Neural progenitor cell (in vitro differentiated cells): ENCODE measurements around the gene GATA2. TPM values are rescaled to one million over a fixed set of nuclear protein-coding genes. Genes with fewer than 3 reads are reported as not detected.

ENCODE experiments used
- DNase-seq: peaks from one replicate; pipeline ENCODE4 v3.0.0-alpha.2; 2016; ENCODE audit warnings: low spot score
- H2AFZ ChIP-seq: fragments of 200-600 bp; sonication (generic); replicated peaks from 2 replicates; pipeline ENCODE4 v1.6.1; 2016; ENCODE audit warnings: antibody characterized with exemption
- H3F3A ChIP-seq: fragments of 200-600 bp; sonication (generic); 2 replicates; pipeline ENCODE4 v1.6.1; 2016; ENCODE audit warnings: antibody characterized with exemption, low read depth
- H3K27ac ChIP-seq: fragments of 200-600 bp; sonication (generic); 2 replicates; pipeline ENCODE4 v1.5.1; 2016; ENCODE audit warnings: mild to moderate bottlenecking
- H3K27me3 ChIP-seq: fragments of 200-600 bp; sonication (generic); 2 replicates; pipeline ENCODE4 v1.6.1; 2016; ENCODE audit warnings: mild to moderate bottlenecking, moderate library complexity
- H3K36me3 ChIP-seq: fragments of 200-600 bp; sonication (generic); 2 replicates; pipeline ENCODE4 v1.5.1; 2016
- H3K4me1 ChIP-seq: fragments of 200-600 bp; sonication (generic); 2 replicates; pipeline ENCODE4 v1.6.1; 2016; ENCODE audit warnings: mixed run types
- H3K4me2 ChIP-seq: fragments of 200-600 bp; sonication (generic); 2 replicates; pipeline ENCODE4 v1.6.1; 2016
- H3K4me3 ChIP-seq: fragments of 200-600 bp; sonication (generic); 2 replicates; pipeline ENCODE4 v1.5.1; 2016
- H3K79me2 ChIP-seq: fragments of 200-600 bp; sonication (generic); 2 replicates; pipeline ENCODE4 v1.6.1; 2016; ENCODE audit warnings: low read depth
- H3K9ac ChIP-seq: fragments of 200-600 bp; sonication (generic); 2 replicates; pipeline ENCODE4 v1.6.1; 2016
- H3K9me3 ChIP-seq: fragments of 200-600 bp; sonication (generic); 2 replicates; pipeline ENCODE4 v1.5.1; 2016; ENCODE audit warnings: low read depth
- H4K20me1 ChIP-seq: fragments of 200-600 bp; sonication (generic); 2 replicates; pipeline ENCODE4 v1.6.1; 2016; ENCODE audit warnings: low read depth
- H3K27ac Mint-ChIP-seq: 3 replicates; pipeline ENCODE4 v1.8.0; 2021; ENCODE audit warnings: mixed read lengths
- H3K27me3 Mint-ChIP-seq: 2 replicates; pipeline ENCODE4 v1.8.0; 2022; ENCODE audit warnings: low read depth, mild to moderate bottlenecking, inconsistent platforms, moderate library complexity, mixed read lengths; ENCODE audit not compliant: insufficient read depth
- H3K36me3 Mint-ChIP-seq: 3 replicates; pipeline ENCODE4 v1.8.0; 2021; ENCODE audit warnings: mixed read lengths
- H3K4me1 Mint-ChIP-seq: 3 replicates; pipeline ENCODE4 v1.8.0; 2021; ENCODE audit warnings: mixed read lengths
- H3K4me3 Mint-ChIP-seq: 3 replicates; pipeline ENCODE4 v1.8.0; 2021; ENCODE audit warnings: mild to moderate bottlenecking, moderate library complexity, mixed read lengths
- H3K9me3 Mint-ChIP-seq: 3 replicates; pipeline ENCODE4 v1.8.0; 2020; ENCODE audit warnings: mixed read lengths
- CTCF ChIP-seq: fragments of 200-600 bp; sonication (generic); IDR thresholded peaks from 2 replicates; pipeline ENCODE4 v1.5.1; 2017; ENCODE audit warnings: antibody characterized with exemption, mild to moderate bottlenecking
- EZH2 ChIP-seq: fragments of 200-600 bp; sonication (generic); IDR thresholded peaks from 2 replicates; pipeline ENCODE4 v1.6.1; 2017; ENCODE audit warnings: antibody characterized with exemption, mild to moderate bottlenecking, moderate library complexity
- EZH2phosphoT487 ChIP-seq: fragments of 200-600 bp; sonication (generic); IDR thresholded peaks from 2 replicates; pipeline ENCODE4 v1.6.1; 2017; ENCODE audit warnings: antibody characterized with exemption
- total RNA-seq: library from RNA; depleted of rRNA; stranded (reverse); fragments of >200 nt; gene quantifications from 2 replicates; pipeline ENCODE4 v1.2.3, GENCODE V29; 2015; ENCODE audit warnings: low replicate concordance

GATA2 gene
- total RNA-seq, 1 donor from 2014 or later, result not detected

- Histone ChIP-seq H3K4me2 (peak overlapping the region; percentile 78), H3K36me3 (no peaks in the 10 kb centered on the region), H3K79me2 (no peaks in the 10 kb centered on the region), H3K4me3 (peak overlapping the region; percentile 42), H3F3A (peaks cover 36% of the 10 kb centered on the region), H3K27me3 (peaks cover 100% of the 10 kb centered on the region), H3K27ac (no peak overlapping the region), H2AFZ (no peak overlapping the region), H3K9ac (no peak overlapping the region), H4K20me1 (peaks cover 96% of the 10 kb centered on the region), H3K9me3 (no peaks in the 10 kb centered on the region), H3K4me1 (peaks cover 61% of the 10 kb centered on the region)
- H3K9me3 Mint-ChIP-seq, result peaks cover 2% of the 10 kb centered on the region
- peak overlapping the region; percentile 64 for H3K4me3 Mint-ChIP-seq
- DNase-seq, result no peak
- H3K27ac Mint-ChIP-seq, result no peak overlapping the region
- peaks cover 37% of the 10 kb centered on the region for H3K4me1 Mint-ChIP-seq
- no peaks in the 10 kb centered on the region for H3K36me3 Mint-ChIP-seq
- TF ChIP-seq EZH2 (no peak), CTCF (no peak), EZH2phosphoT487 (no peak)
- H3K27me3 Mint-ChIP-seq, result peaks cover 77% of the 10 kb centered on the region
Measured at GRCh38 chr3:128488636-128488990, 4.4 kb downstream of the GATA2 start.

GRCh38 chr3:128487813-128488635 lies 5.0 kb downstream of the GATA2 start:
- H3K4me1 Mint-ChIP-seq, result peaks cover 40% of the 10 kb centered on the region
- peak; percentile 96 for DNase-seq
- TF ChIP-seq CTCF, result no peak
- no peak for TF ChIP-seq EZH2phosphoT487
- no peak for TF ChIP-seq EZH2
- H3K36me3 Mint-ChIP-seq, result no peaks in the 10 kb centered on the region
- no peak overlapping the region for H3K27ac Mint-ChIP-seq
- Histone ChIP-seq H3K4me1 (peaks cover 65% of the 10 kb centered on the region), H3K79me2 (no peaks in the 10 kb centered on the region), H3F3A (peaks cover 42% of the 10 kb centered on the region), H2AFZ (no peak overlapping the region), H3K9ac (no peak overlapping the region), H3K4me2 (peak overlapping the region; percentile 78), H3K27ac (no peak overlapping the region), H3K36me3 (no peaks in the 10 kb centered on the region), H3K9me3 (no peaks in the 10 kb centered on the region), H3K4me3 (peak overlapping the region; percentile 42), H3K27me3 (peaks cover 100% of the 10 kb centered on the region), H4K20me1 (peaks cover 96% of the 10 kb centered on the region)
- H3K27me3 Mint-ChIP-seq, result peaks cover 78% of the 10 kb centered on the region
- peak overlapping the region; percentile 77 for H3K4me3 Mint-ChIP-seq
- no peaks in the 10 kb centered on the region for H3K9me3 Mint-ChIP-seq

GRCh38 chr3:128487538-128487812 lies 5.5 kb downstream of the GATA2 start:
- Histone ChIP-seq H3K9me3 (no peaks in the 10 kb centered on the region), H2AFZ (no peak overlapping the region), H3K27me3 (peaks cover 100% of the 10 kb centered on the region), H3K4me1 (peaks cover 65% of the 10 kb centered on the region), H3K4me3 (peak overlapping the region; percentile 42), H4K20me1 (peaks cover 94% of the 10 kb centered on the region), H3K4me2 (peak overlapping the region; percentile 78), H3K27ac (no peak overlapping the region), H3K9ac (no peak overlapping the region), H3K36me3 (no peaks in the 10 kb centered on the region), H3F3A (peaks cover 42% of the 10 kb centered on the region), H3K79me2 (no peaks in the 10 kb centered on the region)
- H3K27me3 Mint-ChIP-seq, result peaks cover 81% of the 10 kb centered on the region
- DNase-seq, result no peak
- H3K36me3 Mint-ChIP-seq, result no peaks in the 10 kb centered on the region
- no peak for TF ChIP-seq CTCF
- no peak for TF ChIP-seq EZH2
- TF ChIP-seq EZH2phosphoT487, result no peak
- H3K27ac Mint-ChIP-seq, result no peak overlapping the region
- H3K9me3 Mint-ChIP-seq, result no peaks in the 10 kb centered on the region
- peaks cover 44% of the 10 kb centered on the region for H3K4me1 Mint-ChIP-seq
- peak overlapping the region; percentile 80 for H3K4me3 Mint-ChIP-seq
